WERI-Rb-1 (cell line): Measurements from ENCODE around the gene NLRP5.

Source experiments
- DNase-seq: peaks from one replicate; pipeline ENCODE4 v3.0.0-alpha.2; 2020
- H3K27ac ChIP-seq: fragments of 250-450 bp; sonication (Bioruptor Pico); 2 replicates; pipeline ENCODE4 v1.5.1; 2020; ENCODE audit warnings: mild to moderate bottlenecking, moderate library complexity
- H3K27me3 ChIP-seq: fragments of 250-450 bp; sonication (Bioruptor Pico); 2 replicates; pipeline ENCODE4 v1.5.1; 2021; ENCODE audit warnings: mild to moderate bottlenecking, low read depth, moderate library complexity; ENCODE audit not compliant: insufficient read depth, severe bottlenecking
- H3K36me3 ChIP-seq: fragments of 250-450 bp; sonication (Bioruptor Pico); 2 replicates; pipeline ENCODE4 v1.5.1; 2020; ENCODE audit warnings: mild to moderate bottlenecking, moderate library complexity
- H3K4me3 ChIP-seq: 2 replicates; pipeline ENCODE4 v1.5.1; 2011; ENCODE audit warnings: low read depth, mild to moderate bottlenecking, control low read depth, low read length
- H3K9me3 ChIP-seq: fragments of 250-450 bp; sonication (Bioruptor Pico); 2 replicates; pipeline ENCODE4 v1.5.1; 2021; ENCODE audit warnings: mild to moderate bottlenecking, moderate library complexity; ENCODE audit not compliant: severe bottlenecking
- TF ChIP-seq, protein P1 (sequence below): IDR thresholded peaks from 2 replicates; pipeline ENCODE4 v1.5.1; 2011; ENCODE audit warnings: low read depth, mild to moderate bottlenecking, control low read depth, inconsistent platforms, low read length

The NLRP5 gene

DNA sequence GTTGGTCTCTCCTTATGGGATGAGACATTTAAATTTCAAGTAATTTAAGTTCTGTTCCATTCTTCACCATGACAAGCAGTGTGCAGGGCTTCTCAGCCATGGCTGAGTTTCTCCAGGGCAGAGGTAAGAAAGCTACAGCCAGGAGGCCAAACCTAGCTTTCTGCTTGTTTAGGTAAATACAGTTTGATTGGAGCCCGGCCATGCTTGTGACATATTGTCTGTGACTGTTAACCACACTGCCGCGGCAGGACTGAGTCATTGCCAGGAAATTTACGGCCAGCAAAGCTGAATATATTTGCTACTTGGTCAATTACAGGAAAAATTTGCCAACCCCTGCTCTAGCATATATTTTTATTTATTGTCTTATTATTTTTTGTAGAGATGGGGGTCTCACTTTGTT is 28.2 kb upstream of the NLRP5 start:
- H3K9me3 ChIP-seq, result no peaks in the 10 kb centered on the region
- H3K4me3 ChIP-seq, result no peak overlapping the region
- H3K27ac ChIP-seq, result no peak overlapping the region
- H3K36me3 ChIP-seq, result no peaks in the 10 kb centered on the region
- peaks cover 93% of the 10 kb centered on the region for H3K27me3 ChIP-seq
- TF ChIP-seq, protein P1, sequence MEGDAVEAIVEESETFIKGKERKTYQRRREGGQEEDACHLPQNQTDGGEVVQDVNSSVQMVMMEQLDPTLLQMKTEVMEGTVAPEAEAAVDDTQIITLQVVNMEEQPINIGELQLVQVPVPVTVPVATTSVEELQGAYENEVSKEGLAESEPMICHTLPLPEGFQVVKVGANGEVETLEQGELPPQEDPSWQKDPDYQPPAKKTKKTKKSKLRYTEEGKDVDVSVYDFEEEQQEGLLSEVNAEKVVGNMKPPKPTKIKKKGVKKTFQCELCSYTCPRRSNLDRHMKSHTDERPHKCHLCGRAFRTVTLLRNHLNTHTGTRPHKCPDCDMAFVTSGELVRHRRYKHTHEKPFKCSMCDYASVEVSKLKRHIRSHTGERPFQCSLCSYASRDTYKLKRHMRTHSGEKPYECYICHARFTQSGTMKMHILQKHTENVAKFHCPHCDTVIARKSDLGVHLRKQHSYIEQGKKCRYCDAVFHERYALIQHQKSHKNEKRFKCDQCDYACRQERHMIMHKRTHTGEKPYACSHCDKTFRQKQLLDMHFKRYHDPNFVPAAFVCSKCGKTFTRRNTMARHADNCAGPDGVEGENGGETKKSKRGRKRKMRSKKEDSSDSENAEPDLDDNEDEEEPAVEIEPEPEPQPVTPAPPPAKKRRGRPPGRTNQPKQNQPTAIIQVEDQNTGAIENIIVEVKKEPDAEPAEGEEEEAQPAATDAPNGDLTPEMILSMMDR, result no peak
- DNase-seq, result no peak

DNA sequence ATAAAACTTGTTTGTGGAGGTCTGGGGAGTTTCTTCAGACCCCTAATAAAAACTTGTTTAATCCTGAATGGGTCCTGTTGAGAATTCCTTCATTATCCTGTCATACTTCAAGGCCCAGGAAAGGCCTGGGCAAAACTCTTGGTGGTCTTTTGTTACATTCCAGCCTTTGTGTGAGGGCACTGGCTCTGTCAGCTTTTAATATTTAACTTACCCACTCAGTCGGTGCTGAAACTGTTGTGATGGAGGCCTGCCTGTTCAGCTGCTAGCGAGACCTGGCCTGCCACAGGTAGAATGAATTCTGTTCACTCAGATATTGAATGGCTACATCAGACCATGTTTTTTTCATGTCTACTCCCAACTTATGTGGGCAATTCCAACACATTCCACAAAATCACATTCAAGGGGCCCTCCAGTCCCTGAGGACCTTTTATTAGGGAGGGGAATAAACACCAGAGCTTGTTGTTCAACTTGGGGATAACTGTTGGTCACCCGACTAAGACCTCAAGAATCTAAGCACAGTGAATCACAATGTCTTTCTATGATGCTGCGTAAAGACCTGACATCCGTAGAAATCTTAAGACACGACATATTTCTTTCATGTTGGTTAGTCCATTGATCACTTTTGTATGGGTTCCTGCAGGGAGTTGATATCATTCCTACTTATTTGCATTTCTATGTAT is 26.4 kb upstream of the NLRP5 start:
- DNase-seq, result no peak
- H3K36me3 ChIP-seq, result no peaks in the 10 kb centered on the region
- no peak overlapping the region for H3K27ac ChIP-seq
- TF ChIP-seq, protein P1, result no peak
- no peaks in the 10 kb centered on the region for H3K9me3 ChIP-seq
- H3K4me3 ChIP-seq, result no peak overlapping the region
- H3K27me3 ChIP-seq, result peaks cover 87% of the 10 kb centered on the region

DNA sequence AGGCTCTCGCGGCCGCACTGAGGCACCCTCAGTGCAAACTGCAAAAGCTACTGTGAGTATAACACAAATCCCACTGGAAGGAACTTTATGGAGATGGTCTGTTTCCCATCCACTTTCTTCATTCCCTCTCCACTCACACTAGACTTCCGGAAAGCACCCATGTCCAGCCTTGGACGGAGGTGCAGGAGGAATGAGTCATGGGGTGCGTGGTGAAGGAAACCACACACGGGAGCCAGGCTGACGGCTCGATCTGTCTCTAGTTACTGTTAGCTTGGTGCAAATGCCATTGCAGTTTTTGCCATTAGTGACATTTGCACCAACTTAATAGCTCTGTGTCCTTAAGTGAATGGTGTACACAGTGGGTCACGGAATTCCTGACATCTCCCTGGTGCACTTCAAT is 24.4 kb upstream of the NLRP5 start:
- TF ChIP-seq, protein P1, result no peak

DNA sequence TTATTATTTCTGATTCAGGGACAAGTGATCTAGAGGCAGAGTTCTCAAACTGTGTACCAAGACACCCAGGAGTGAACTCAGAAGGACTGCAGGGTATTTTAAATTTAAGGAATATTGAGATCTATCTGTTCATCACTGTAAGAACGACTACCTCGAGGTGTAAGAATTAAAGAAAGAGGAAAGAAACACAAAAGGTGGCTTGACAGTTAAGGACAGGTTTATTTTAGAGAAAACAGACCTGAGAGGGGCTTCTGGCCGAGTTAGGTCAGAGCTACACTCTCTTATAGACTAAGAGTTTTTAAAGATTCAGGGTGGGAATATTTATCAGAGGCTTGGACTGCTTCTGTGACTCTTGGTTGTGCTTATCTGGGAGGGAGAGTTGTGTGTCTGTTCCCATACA is 12.6 kb upstream of the NLRP5 start:
- Histone ChIP-seq H3K9me3 (peaks cover 15% of the 10 kb centered on the region), H3K36me3 (no peaks in the 10 kb centered on the region), H3K4me3 (no peak overlapping the region), H3K27me3 (peaks cover 62% of the 10 kb centered on the region), H3K27ac (no peak overlapping the region)
- TF ChIP-seq, protein P1, result no peak
- no peak for DNase-seq

More for the DNA sequence above, 24.4 kb upstream of the NLRP5 start:
- peaks cover 81% of the 10 kb centered on the region for H3K27me3 ChIP-seq
- H3K27ac ChIP-seq, result no peak overlapping the region
- no peak for DNase-seq
- peaks cover under 1% of the 10 kb centered on the region for H3K9me3 ChIP-seq
- H3K36me3 ChIP-seq, result no peaks in the 10 kb centered on the region
- no peak overlapping the region for H3K4me3 ChIP-seq

DNA sequence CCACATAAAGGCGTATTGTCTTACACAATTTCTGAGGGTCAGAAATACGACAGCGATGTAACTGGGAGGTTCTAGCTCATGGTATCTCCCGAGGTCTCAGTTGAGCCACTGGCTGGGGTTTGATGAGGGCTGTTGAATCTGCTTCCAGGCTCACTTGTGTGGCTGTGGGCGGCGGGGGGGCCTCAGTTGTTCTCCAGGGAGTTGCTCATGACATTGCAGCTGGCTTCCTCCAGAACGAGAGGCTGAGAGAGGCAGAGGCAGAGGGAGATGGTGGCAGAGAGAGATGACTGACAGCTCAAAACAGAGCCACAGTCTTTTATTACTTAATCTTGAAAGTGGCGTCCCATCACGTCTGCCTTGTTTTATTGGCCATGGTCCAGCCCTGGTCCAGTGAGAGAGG is 6.2 kb upstream of the NLRP5 start:
- Histone ChIP-seq H3K36me3 (no peaks in the 10 kb centered on the region), H3K4me3 (no peak overlapping the region), H3K27ac (no peak overlapping the region), H3K27me3 (peaks cover 37% of the 10 kb centered on the region), H3K9me3 (peaks cover 12% of the 10 kb centered on the region)
- TF ChIP-seq, protein P1, result no peak
- no peak for DNase-seq

DNA sequence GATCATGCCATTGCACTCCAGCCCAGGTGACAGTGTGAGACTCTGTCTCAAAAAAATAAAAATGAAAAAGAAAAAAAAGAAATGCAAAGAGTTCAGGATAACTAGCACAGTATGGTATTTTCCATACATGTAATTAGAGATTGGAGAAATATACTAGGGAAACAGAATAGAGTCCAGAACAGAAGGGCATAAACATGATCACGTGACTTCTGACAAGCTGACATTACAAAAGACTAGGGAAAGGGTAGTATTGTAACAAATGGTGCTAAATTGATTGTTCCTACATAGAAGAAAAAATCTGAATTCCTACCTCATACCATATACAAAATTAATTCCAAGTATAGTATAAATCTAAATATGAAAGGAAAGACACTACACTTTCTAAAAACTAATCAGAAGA is 1.3 kb upstream of the NLRP5 start:
- Histone ChIP-seq H3K27me3 (peaks cover 59% of the 10 kb centered on the region), H3K4me3 (no peak overlapping the region), H3K36me3 (no peaks in the 10 kb centered on the region), H3K9me3 (peaks cover 4% of the 10 kb centered on the region), H3K27ac (no peak overlapping the region)
- TF ChIP-seq, protein P1, result no peak
- DNase-seq, result no peak
